HEK293 (cell line): ENCODE results near the gene SYNE1.

Source experiments
- CTCF ChIA-PET: fragments of 350-600 bp; formaldehyde crosslinking; extraction: SDS; loops from one replicate; lab custom pipeline; 2021; ENCODE audit warnings: antibody characterized with exemption; lab: Yijun Ruan, JAX
- POLR2A ChIA-PET: fragments of 300-600 bp; formaldehyde crosslinking; extraction: SDS; loops from one replicate; lab custom pipeline; 2020; ENCODE audit warnings: antibody characterized with exemption, inconsistent platforms; lab: Yijun Ruan, JAX
- H3K27ac ChIP-seq: fragments of 200-500 bp; sonication (Bioruptor generic); 2 replicates; pipeline ENCODE4 v1.5.1; 2014; ENCODE audit warnings: low read depth, low read length, control low read depth, inconsistent platforms; ENCODE audit errors: extremely low read depth
- H3K36me3 ChIP-seq, 2 experiments: fragments of 200-500 bp in 1 of 2; sonication (Bioruptor generic) in 1 of 2; 1 replicate in 1 of 2; 2 replicates in 1 of 2; pipeline ENCODE4 v1.5.1; 2014 to 2017; ENCODE audit warnings: inconsistent platforms in 2 of 2, low read length in 2 of 2; ENCODE audit not compliant: control insufficient read depth in 2 of 2, insufficient read depth in 1 of 2
- H3K4me1 ChIP-seq: fragments of 200-500 bp; sonication (Bioruptor generic); 2 replicates; pipeline ENCODE4 v1.5.1; 2014; ENCODE audit warnings: mild to moderate bottlenecking, low read length, inconsistent platforms; ENCODE audit not compliant: control insufficient read depth, insufficient read depth
- H3K4me3 ChIP-seq: 2 replicates; pipeline ENCODE4 v1.5.1; 2011; ENCODE audit warnings: low read depth, mild to moderate bottlenecking, control low read depth, low read length, moderate library complexity
- H3K9me3 ChIP-seq: fragments of 200-500 bp; sonication (Bioruptor generic); 2 replicates; pipeline ENCODE4 v1.5.1; 2014; ENCODE audit warnings: low read depth, low read length, inconsistent platforms; ENCODE audit not compliant: control insufficient read depth, insufficient read depth
- BCL11B ChIP-seq: fragments of 450-650 bp; formaldehyde crosslinking; IDR thresholded peaks from 2 replicates; pipeline ENCODE4 v1.5.1; 2016; ENCODE audit warnings: low read depth, missing biosample characterization, missing genetic modification characterization
- GLIS2 ChIP-seq: fragments of 450-650 bp; formaldehyde crosslinking; IDR thresholded peaks from 2 replicates; pipeline ENCODE4 v1.5.1; 2016; ENCODE audit warnings: missing biosample characterization, missing genetic modification characterization
- KLF1 ChIP-seq: fragments of 450-650 bp; formaldehyde crosslinking; IDR thresholded peaks from 2 replicates; pipeline ENCODE4 v1.5.1; 2016; ENCODE audit warnings: missing biosample characterization, missing genetic modification characterization
- KLF9 ChIP-seq: fragments of 450-650 bp; formaldehyde crosslinking; IDR thresholded peaks from 2 replicates; pipeline ENCODE4 v1.5.1; 2016; ENCODE audit warnings: missing biosample characterization, missing genetic modification characterization, low read depth
- PRDM1 ChIP-seq: fragments of 450-650 bp; formaldehyde crosslinking; IDR thresholded peaks from 2 replicates; pipeline ENCODE4; 2016; ENCODE audit warnings: missing biosample characterization, missing genetic modification characterization
- TCF7L2 ChIP-seq: IDR thresholded peaks from 2 replicates; pipeline ENCODE4 v1.6.1; 2011; ENCODE audit warnings: low read depth, mild to moderate bottlenecking, inconsistent platforms, low read length, moderate library complexity, borderline replicate concordance
- WT1 ChIP-seq: fragments of 450-650 bp; formaldehyde crosslinking; IDR thresholded peaks from 2 replicates; pipeline ENCODE4 v1.5.1; 2016; ENCODE audit warnings: missing biosample characterization, missing genetic modification characterization
- ZBTB1 ChIP-seq: fragments of 450-650 bp; formaldehyde crosslinking; IDR thresholded peaks from 2 replicates; pipeline ENCODE4 v1.5.1; 2016; ENCODE audit warnings: missing biosample characterization, missing genetic modification characterization
- ZFHX2 ChIP-seq: fragments of 450-650 bp; formaldehyde crosslinking; conservative IDR thresholded peaks from 2 replicates; pipeline ENCODE4 v1.5.1; 2016; ENCODE audit warnings: missing biosample characterization, missing genetic modification characterization
- ZNF112 ChIP-seq: fragments of 450-650 bp; formaldehyde crosslinking; IDR thresholded peaks from 2 replicates; pipeline ENCODE4 v1.5.0; 2017; ENCODE audit warnings: missing biosample characterization, missing genetic modification characterization
- ZNF132 ChIP-seq: fragments of 450-650 bp; formaldehyde crosslinking; IDR thresholded peaks from 2 replicates; pipeline ENCODE4 v1.5.1; 2017; ENCODE audit warnings: missing biosample characterization, missing genetic modification characterization, borderline replicate concordance
- ZNF133 ChIP-seq: fragments of 450-650 bp; formaldehyde crosslinking; IDR thresholded peaks from 2 replicates; pipeline ENCODE4 v1.5.1; 2016; ENCODE audit warnings: missing biosample characterization, missing genetic modification characterization
- ZNF24 ChIP-seq: fragments of 450-650 bp; formaldehyde crosslinking; IDR thresholded peaks from 2 replicates; pipeline ENCODE4 v1.5.1; 2016; ENCODE audit warnings: missing biosample characterization, missing genetic modification characterization
- ZNF266 ChIP-seq: fragments of 450-650 bp; formaldehyde crosslinking; IDR thresholded peaks from 2 replicates; pipeline ENCODE4 v1.5.1; 2016; ENCODE audit warnings: missing biosample characterization, missing genetic modification characterization, low read depth
- ZNF292 ChIP-seq: fragments of 450-650 bp; formaldehyde crosslinking; IDR thresholded peaks from 2 replicates; pipeline ENCODE4 v1.5.1; 2016; ENCODE audit warnings: low read depth, missing biosample characterization, missing genetic modification characterization, borderline replicate concordance
- ZNF324 ChIP-seq: fragments of 450-650 bp; formaldehyde crosslinking; IDR thresholded peaks from 2 replicates; pipeline ENCODE4 v1.5.1; 2016; ENCODE audit warnings: missing biosample characterization, missing genetic modification characterization
- ZNF354C ChIP-seq: fragments of 450-650 bp; formaldehyde crosslinking; IDR thresholded peaks from 2 replicates; pipeline ENCODE4 v1.5.1; 2016; ENCODE audit warnings: missing biosample characterization, missing genetic modification characterization, low read depth, borderline replicate concordance
- ZNF48 ChIP-seq: fragments of 450-650 bp; formaldehyde crosslinking; IDR thresholded peaks from 2 replicates; pipeline ENCODE4 v1.5.1; 2016; ENCODE audit warnings: missing biosample characterization, missing genetic modification characterization
- ZNF529 ChIP-seq: fragments of 450-650 bp; formaldehyde crosslinking; IDR thresholded peaks from 2 replicates; pipeline ENCODE4 v1.5.1; 2017; ENCODE audit warnings: missing genetic modification characterization, missing biosample characterization; ENCODE audit not compliant: insufficient replicate concordance
- ZNF549 ChIP-seq: fragments of 450-650 bp; IDR thresholded peaks from 2 replicates; pipeline ENCODE4 v1.5.1; 2018; ENCODE audit warnings: missing biosample characterization, missing genetic modification characterization, mild to moderate bottlenecking, inconsistent platforms, moderate library complexity
- ZNF561 ChIP-seq: fragments of 450-650 bp; IDR thresholded peaks from 2 replicates; pipeline ENCODE4 v1.5.1; 2018; ENCODE audit warnings: missing biosample characterization, missing genetic modification characterization, borderline replicate concordance
- ZNF660 ChIP-seq: fragments of 450-650 bp; IDR thresholded peaks from 2 replicates; pipeline ENCODE4 v1.5.1; 2018; ENCODE audit warnings: missing biosample characterization, mild to moderate bottlenecking, missing genetic modification characterization
- ZNF664 ChIP-seq: fragments of 450-650 bp; formaldehyde crosslinking; IDR thresholded peaks from 2 replicates; pipeline ENCODE4 v1.5.1; 2016; ENCODE audit warnings: missing biosample characterization, missing genetic modification characterization
- ZNF747 ChIP-seq: fragments of 450-650 bp; formaldehyde crosslinking; IDR thresholded peaks from 2 replicates; pipeline ENCODE4 v1.5.1; 2016; ENCODE audit warnings: missing biosample characterization, missing genetic modification characterization
- TF ChIP-seq, protein P1 (sequence below): fragments of 450-650 bp; formaldehyde crosslinking; IDR thresholded peaks from 2 replicates; pipeline ENCODE4 v1.5.1; 2017; ENCODE audit warnings: missing biosample characterization, missing genetic modification characterization

The SYNE1 gene

DNA sequence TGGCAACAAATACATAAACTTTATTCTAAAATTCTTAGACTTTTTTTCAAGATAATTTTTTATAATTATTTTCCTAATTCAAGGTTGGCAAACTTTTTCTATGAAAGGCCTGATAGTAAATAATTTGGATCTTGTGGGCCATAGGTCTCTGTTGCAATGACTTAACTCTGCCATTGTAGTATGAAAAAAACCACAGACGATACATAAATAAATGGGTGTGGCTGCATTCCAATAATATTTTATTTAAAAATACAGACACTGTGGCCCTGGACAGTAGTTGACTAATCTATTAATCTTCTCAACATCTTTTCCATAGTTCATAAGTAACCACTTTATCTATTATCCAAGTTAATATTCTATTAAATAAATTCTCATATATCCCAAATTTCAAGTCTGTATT, 281.1 kb downstream of the SYNE1 start:
- peaks cover 0 to 52% of the 10 kb centered on the region in 2 experiments; a peak in 1 of 3 replicates for H3K36me3 ChIP-seq
- no peak overlapping the region for H3K27ac ChIP-seq
- H3K4me3 ChIP-seq, result no peak overlapping the region
- no peak for TF ChIP-seq ZNF24 (tag by site-specific recombination)
- TF ChIP-seq ZNF132 (tag by site-specific recombination), result no peak
- TF ChIP-seq KLF9 (tag by site-specific recombination), result no peak
- no peak for TF ChIP-seq ZNF112 (tag by site-specific recombination)
- no peak for TF ChIP-seq ZNF664
- no peak for TF ChIP-seq ZNF266 (tag by site-specific recombination)
- no peak for TF ChIP-seq BCL11B
- ChIA-PET POLR2A (no interaction called here), CTCF (no interaction called here)
- no peaks in the 10 kb centered on the region for H3K9me3 ChIP-seq
- no peaks in the 10 kb centered on the region for H3K4me1 ChIP-seq

DNA sequence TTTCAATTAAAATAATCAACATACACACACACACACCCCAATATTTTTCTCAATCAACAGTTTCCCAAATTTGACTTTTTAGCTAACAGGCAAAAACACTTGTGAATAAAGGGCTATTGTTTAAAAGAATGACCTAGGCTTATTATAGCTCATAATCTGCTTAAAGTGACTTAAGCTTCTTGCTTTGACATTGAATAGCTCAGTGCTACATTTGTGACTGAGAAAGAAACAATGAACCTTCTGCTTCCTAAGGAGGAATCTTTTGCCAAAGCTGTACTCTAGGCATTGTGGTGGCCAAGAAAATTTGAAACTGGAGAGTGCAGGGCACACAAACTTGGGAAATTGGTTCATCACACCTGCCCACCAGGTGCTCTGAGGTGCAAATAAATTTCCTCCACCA, 282.0 kb downstream of the SYNE1 start:
- Histone ChIP-seq H3K9me3 (no peaks in the 10 kb centered on the region), H3K4me3 (no peak overlapping the region), H3K27ac (no peak overlapping the region), H3K4me1 (no peaks in the 10 kb centered on the region), H3K36me3 (peaks cover 0 to 54% of the 10 kb centered on the region in 2 experiments; a peak in 1 of 3 replicates)
- POLR2A ChIA-PET, result no interaction called here
- no peak for TF ChIP-seq ZNF324 (tag by site-specific recombination)
- no peak for TF ChIP-seq ZBTB1 (tag by site-specific recombination)
- no peak for TF ChIP-seq ZNF292 (tag by site-specific recombination)
- no peak for TF ChIP-seq TCF7L2
- TF ChIP-seq ZNF354C (tag by site-specific recombination), result no peak
- no peak for TF ChIP-seq ZNF660 (tag by site-specific recombination)
- TF ChIP-seq WT1 (tag by site-specific recombination), result no peak
- TF ChIP-seq ZNF561 (tag by site-specific recombination), result no peak
- CTCF ChIA-PET, result interaction anchor here (0.6 to 2.5 kb wide), 5 partner anchors 17 to 404 kb away, joined by 3 to 10 read pairs (median 3); no protein-coding TSS in a partner anchor

DNA sequence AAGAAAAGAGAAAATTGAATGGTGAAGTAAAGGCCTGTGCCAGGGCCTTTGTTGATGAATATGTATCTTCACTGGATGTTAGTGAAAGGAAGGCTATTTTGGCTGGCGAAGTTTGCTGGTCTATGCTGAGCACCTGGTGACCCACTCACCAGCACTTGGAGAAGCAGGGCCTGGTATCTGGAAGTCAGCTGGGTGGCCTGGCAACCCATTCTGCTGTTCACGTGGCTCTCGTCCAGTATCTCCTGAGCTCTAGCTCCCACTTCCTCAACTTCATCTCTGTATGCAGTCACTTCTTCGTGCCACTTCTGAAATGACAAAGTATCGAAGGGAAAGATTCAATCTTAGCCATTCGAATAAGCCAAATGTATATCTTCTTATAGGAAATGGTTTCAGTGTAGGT, 283.7 kb downstream of the SYNE1 start:
- ChIA-PET POLR2A (no interaction called here), CTCF (interaction anchor here (2.5 kb wide), 1 partner anchor 15 kb away, joined by 10 read pairs; no protein-coding TSS in a partner anchor)
- Histone ChIP-seq H3K27ac (no peak overlapping the region), H3K4me3 (no peak overlapping the region), H3K4me1 (no peaks in the 10 kb centered on the region), H3K36me3 (peaks cover 0 to 61% of the 10 kb centered on the region in 2 experiments; a peak in 1 of 3 replicates), H3K9me3 (no peaks in the 10 kb centered on the region)
- TF ChIP-seq ZNF133 (tag by site-specific recombination) (no peak), ZNF549 (tag by site-specific recombination) (no peak), ZNF747 (no peak), GLIS2 (tag by site-specific recombination) (no peak), KLF1 (tag by site-specific recombination) (no peak), PRDM1 (tag by site-specific recombination) (no peak), ZFHX2 (tag by site-specific recombination) (no peak), ZNF48 (tag by site-specific recombination) (no peak), ZNF529 (no peak)
- TF ChIP-seq, protein P1, sequence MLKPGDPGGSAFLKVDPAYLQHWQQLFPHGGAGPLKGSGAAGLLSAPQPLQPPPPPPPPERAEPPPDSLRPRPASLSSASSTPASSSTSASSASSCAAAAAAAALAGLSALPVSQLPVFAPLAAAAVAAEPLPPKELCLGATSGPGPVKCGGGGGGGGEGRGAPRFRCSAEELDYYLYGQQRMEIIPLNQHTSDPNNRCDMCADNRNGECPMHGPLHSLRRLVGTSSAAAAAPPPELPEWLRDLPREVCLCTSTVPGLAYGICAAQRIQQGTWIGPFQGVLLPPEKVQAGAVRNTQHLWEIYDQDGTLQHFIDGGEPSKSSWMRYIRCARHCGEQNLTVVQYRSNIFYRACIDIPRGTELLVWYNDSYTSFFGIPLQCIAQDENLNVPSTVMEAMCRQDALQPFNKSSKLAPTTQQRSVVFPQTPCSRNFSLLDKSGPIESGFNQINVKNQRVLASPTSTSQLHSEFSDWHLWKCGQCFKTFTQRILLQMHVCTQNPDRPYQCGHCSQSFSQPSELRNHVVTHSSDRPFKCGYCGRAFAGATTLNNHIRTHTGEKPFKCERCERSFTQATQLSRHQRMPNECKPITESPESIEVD, result no peak
